Ovary (tissue), 9 donors: ENCODE data around the gene GTF2H1. TPM values are rescaled to one million over a fixed set of nuclear protein-coding genes. Genes with fewer than 3 reads are reported as not detected.

ENCODE experiments used
- DNase-seq, 5 donors: peaks; one replicate each; pipeline ENCODE4 v3.0.0-alpha.2; 2019 to 2020
- H3K27ac ChIP-seq, 2 donors: fragments of 200-600 bp; one replicate each; pipeline versions ENCODE4 v1.5.1 to v1.8.0; 2019 to 2022
- H3K27me3 ChIP-seq: fragments of 200-600 bp; one replicate; pipeline ENCODE4 v1.8.0; 2022
- H3K36me3 ChIP-seq: fragments of 200-600 bp; sonication (generic); one replicate; pipeline ENCODE4 v1.5.1; 2019
- H3K4me1 ChIP-seq: one replicate; pipeline ENCODE4 v1.8.1; 2013; ENCODE audit warnings: mild to moderate bottlenecking, moderate library complexity; ENCODE audit not compliant: insufficient read depth
- H3K4me3 ChIP-seq: fragments of 200-600 bp; sonication (generic); one replicate; pipeline ENCODE4 v1.5.1; 2017
- H3K9me3 ChIP-seq, 2 donors: fragments of 200-600 bp in 1 of 2; sonication (generic) in 1 of 2; one replicate each; pipeline versions ENCODE4 v1.5.1 to v1.8.1; 2013 to 2019; ENCODE audit warnings: mild to moderate bottlenecking in 1 of 2, moderate library complexity in 1 of 2
- EP300 ChIP-seq: sonication (generic); formaldehyde crosslinking; IDR thresholded peaks from one replicate; pipeline ENCODE4 v1.6.1; 2017; ENCODE audit warnings: antibody characterized with exemption
- POLR2A ChIP-seq: fragments of 450-650 bp; IDR thresholded peaks from one replicate; pipeline ENCODE4 v1.6.1; 2017; ENCODE audit warnings: antibody characterized with exemption, mild to moderate bottlenecking, moderate library complexity
- WGBS, 3 donors: extraction: QIAGEN DNeasy Blood & Tissue Kit in 1 of 3; methylation state at CpG; one replicate each; pipeline versions ENCODE4 v1.1.5 to v1.1.7; 2013 to 2017; 5-methylcytosine and 5-hydroxymethylcytosine counted together
- intact Hi-C, 4 donors: fragments of 100-400 bp; cut with DNase I; formaldehyde crosslinking; loops; one replicate each; pipeline versions ENCODE4 v1.11.0 to v1.15.1; 2022 to 2023
- polyA plus RNA-seq, 2 donors: library from polyadenylated mRNA; stranded (reverse); fragments of 200-250 nt in 1 of 2; fragments of 350-450 nt in 1 of 2; fragmentation: Illumina TruSeq in 1 of 2; extraction: RNeasy Lipid Tissue Mini Kit (QIAGEN cat#74804) in 1 of 2; gene quantifications; one replicate each; pipeline ENCODE4 v1.2.3, GENCODE V29; 2013 to 2014
- total RNA-seq, 7 donors: library from RNA; depleted of rRNA in 2 of 7; stranded (reverse); fragments of >200 nt in 2 of 7; fragmentation: NEBNext Ultra II Directional in 3 of 7; extraction: Animal tissue kit (Norgen Biotek cat#: 25700) in 3 of 7; gene quantifications; one replicate each; pipeline versions ENCODE4 v1.1.0 to v1.2.4, GENCODE V29; 2016 to 2023
- TF ChIP-seq, protein P1 (sequence below), 3 donors: fragments of 450-650 bp in 2 of 3; fragments of 200-600 bp in 1 of 3; IDR thresholded peaks; one replicate each; pipeline versions ENCODE4 v1.5.1 to v1.8.0; 2016 to 2022; ENCODE audit warnings: antibody characterized with exemption in 3 of 3, mild to moderate bottlenecking in 1 of 3
- donor health status: DM: no; HTN: no; CAD: no; lungs with moderate emphysema.
- donor health status: DM: no; HTN: no; CAD: no.
- donor health status: Bipolar disorder and iron deficiency.
- donor health status: DM: yes; HTN: yes; CAD: no.
- donor health status: DM: no; HTN: no; CAD: no.
- donor health status: DM: yes; HTN: yes; CAD: no.

GTF2H1 gene
- total and polyA plus RNA-seq, 9 donors: 23.9 to 48.3 (median 38.3) TPM

DNA sequence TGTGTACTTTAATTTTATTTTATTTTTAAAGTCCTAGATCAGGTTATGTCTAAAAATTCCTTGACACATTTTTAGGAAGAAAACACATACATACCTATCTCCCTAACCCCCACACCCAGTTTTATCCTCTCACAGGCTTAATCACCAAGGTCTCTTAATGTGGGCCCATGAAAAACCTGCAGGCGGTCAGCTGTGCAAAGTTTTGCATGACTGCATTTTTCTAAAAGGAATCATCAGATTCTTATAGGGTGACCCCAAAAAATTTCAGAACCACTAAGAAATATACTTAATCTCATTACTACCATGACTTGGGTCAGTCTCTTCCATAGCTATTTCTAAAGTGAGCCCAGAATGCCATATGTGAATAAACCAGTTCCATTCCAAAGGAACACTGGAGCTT, 36.5 kb upstream of the GTF2H1 start:
- no peak for DNase-seq
- 89 to 94% (median 91%) methylated on average over 1 of the region's 1 CpG for WGBS, 3 donors

DNA sequence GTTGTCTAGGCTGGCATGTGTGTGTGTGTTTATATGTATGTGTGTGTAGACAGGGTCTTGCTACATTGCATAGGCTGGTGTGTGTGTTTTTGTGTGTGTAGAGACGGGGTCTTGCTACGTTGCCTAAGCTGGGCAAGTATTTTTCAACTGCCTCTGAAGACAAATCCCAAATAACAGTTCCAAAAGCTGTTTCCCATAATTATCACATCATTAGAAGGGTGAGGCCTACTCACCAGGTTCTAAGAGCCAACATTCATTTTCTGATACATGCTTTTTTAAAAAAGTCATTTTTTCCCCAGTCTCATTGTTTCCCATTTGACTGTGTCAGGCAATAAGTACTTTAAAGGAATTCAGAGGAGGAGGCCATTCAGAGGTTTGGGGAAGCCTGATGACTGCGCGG, 33.5 kb upstream of the GTF2H1 start:
- Histone ChIP-seq H3K27ac (no peak overlapping the region), H3K9me3 (no peaks in the 10 kb centered on the region), H3K4me3 (no peak overlapping the region), H3K27me3 (no peaks in the 10 kb centered on the region), H3K4me1 (no peaks in the 10 kb centered on the region), H3K36me3 (no peaks in the 10 kb centered on the region)
- WGBS, 3 donors: 92 to 97% (median 93%) methylated on average over 4 of the region's 4 CpGs
- no peak for TF ChIP-seq EP300
- TF ChIP-seq, protein P1, sequence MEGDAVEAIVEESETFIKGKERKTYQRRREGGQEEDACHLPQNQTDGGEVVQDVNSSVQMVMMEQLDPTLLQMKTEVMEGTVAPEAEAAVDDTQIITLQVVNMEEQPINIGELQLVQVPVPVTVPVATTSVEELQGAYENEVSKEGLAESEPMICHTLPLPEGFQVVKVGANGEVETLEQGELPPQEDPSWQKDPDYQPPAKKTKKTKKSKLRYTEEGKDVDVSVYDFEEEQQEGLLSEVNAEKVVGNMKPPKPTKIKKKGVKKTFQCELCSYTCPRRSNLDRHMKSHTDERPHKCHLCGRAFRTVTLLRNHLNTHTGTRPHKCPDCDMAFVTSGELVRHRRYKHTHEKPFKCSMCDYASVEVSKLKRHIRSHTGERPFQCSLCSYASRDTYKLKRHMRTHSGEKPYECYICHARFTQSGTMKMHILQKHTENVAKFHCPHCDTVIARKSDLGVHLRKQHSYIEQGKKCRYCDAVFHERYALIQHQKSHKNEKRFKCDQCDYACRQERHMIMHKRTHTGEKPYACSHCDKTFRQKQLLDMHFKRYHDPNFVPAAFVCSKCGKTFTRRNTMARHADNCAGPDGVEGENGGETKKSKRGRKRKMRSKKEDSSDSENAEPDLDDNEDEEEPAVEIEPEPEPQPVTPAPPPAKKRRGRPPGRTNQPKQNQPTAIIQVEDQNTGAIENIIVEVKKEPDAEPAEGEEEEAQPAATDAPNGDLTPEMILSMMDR (IDR thresholded peaks at IDR 0.05): no peak
- TF ChIP-seq POLR2A: no peak
- no peak for DNase-seq
- intact Hi-C loops: no loop called here

More for the DNA sequence above, 36.5 kb upstream of the GTF2H1 start:
- no peaks in the 10 kb centered on the region for H3K4me1 ChIP-seq
- H3K27me3 ChIP-seq: no peaks in the 10 kb centered on the region
- H3K27ac ChIP-seq: no peak overlapping the region
- H3K4me3 ChIP-seq: no peak overlapping the region
- intact Hi-C loops: no loop called here
- TF ChIP-seq POLR2A: no peak
- TF ChIP-seq EP300: no peak
- TF ChIP-seq, protein P1 (IDR thresholded peaks at IDR 0.05): no peak
- H3K36me3 ChIP-seq: no peaks in the 10 kb centered on the region
- H3K9me3 ChIP-seq: no peaks in the 10 kb centered on the region

DNA sequence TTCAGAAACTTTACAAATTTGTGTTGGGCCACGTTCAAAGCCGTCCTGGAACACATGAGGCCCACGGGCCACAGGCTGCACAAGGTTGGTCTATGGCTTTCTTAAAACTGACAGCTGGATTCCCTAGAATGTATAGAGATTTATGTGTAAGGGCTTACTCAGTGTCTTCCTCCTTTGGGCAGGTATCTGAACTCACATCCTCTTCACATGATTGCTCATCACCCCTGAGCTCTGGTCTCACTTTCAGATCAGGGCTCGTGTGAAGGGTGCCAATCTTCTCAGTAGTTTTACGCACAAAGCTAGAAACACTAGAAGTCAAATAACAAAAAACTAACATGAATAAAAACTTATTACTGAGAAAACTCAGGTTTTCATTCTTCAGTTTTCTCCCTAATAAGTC, 27.5 kb upstream of the GTF2H1 start:
- Histone ChIP-seq H3K27ac (no peak overlapping the region), H3K27me3 (no peaks in the 10 kb centered on the region), H3K4me3 (no peak overlapping the region), H3K36me3 (no peaks in the 10 kb centered on the region), H3K9me3 (no peaks in the 10 kb centered on the region), H3K4me1 (no peaks in the 10 kb centered on the region)
- WGBS, 3 donors: 95 to 98% (median 95%) methylated on average over 5 of the region's 5 CpGs
- TF ChIP-seq EP300 (no peak), POLR2A (no peak)
- TF ChIP-seq, protein P1 (IDR thresholded peaks at IDR 0.05): no peak
- DNase-seq: no peak
- intact Hi-C loops: loop anchor here in 1 of 4 donors (10.0 kb wide), 1 partner anchor 190 kb away; the partner anchor contains the start of gene SAAL1

DNA sequence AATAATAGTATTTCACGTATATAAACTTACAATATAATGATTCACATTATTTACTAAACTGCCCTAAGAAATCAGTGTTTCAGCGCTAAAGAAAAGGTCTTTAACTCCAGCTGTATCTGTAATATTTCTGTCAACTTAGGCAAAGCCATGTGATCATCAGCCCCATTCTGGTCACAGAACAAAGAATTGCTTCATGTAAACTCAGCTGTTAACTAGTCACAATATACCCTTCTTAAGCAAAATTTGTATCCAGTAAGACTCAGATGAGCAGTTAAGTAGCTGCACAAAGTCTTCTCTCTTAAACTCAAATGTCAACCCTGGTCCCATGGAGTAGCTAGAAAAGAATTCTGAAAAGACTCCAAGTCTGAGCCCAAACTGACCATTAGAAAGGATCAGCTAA, 27.1 kb upstream of the GTF2H1 start:
- WGBS, 3 donors: 91 to 99% (median 97%) methylated on average over 2 of the region's 2 CpGs
- TF ChIP-seq, protein P1 (IDR thresholded peaks at IDR 0.05): no peak
- TF ChIP-seq EP300: no peak
- Histone ChIP-seq H3K4me1 (no peaks in the 10 kb centered on the region), H3K27ac (no peak overlapping the region), H3K9me3 (no peaks in the 10 kb centered on the region), H3K36me3 (no peaks in the 10 kb centered on the region), H3K4me3 (no peak overlapping the region), H3K27me3 (no peaks in the 10 kb centered on the region)
- DNase-seq: no peak
- intact Hi-C loops: loop anchor here in 1 of 4 donors (10.0 kb wide), 1 partner anchor 191 kb away; the partner anchor contains the start of gene SAAL1
